HK-2 (cell line): ENCODE measurements around the gene ANKRD33B.

ENCODE experiments used
- DNase-seq: peaks from one replicate; pipeline ENCODE4 v3.0.0-alpha.2; 2018; ENCODE audit not compliant: unreplicated experiment

Gene ANKRD33B

DNA sequence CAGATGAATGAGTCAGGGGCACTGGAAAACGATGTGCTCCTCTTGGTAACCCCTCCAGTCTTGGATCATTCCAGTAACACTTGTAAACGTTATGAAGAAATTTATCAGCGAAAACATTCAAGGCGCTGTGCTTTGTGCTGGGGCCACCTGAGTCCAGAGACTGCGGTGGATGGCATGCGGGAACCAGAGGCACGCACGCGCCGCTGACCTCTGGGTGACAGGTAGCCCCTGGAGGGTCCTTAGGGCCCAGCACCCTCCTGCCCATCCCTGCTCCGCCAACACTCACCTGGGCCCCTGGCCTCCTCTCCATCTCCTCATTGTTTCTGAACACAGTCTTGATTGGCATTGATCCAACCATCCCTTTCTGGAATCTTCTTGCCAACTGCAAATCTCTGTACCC is 110.2 kb downstream of the ANKRD33B start:
- DNase-seq, result no peak

DNA sequence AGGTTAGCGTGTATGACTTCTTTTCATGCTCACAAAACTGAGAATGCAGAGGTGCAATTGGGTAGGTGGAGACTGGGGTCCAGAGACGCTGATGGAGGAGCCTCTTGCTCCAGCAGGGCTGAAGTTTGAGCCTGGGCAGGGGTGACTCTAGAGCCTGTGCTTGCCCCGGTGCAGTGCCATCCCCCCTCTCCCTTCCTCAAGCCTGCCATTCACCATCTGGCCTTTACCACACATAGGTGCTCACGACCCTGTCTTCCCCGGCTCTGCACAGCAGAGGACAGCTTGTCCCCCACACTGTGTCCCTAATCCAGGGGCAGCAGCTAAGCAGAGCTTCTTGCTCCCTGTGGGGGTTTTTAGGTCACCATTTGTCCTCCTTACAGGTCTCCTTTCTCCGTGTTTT is 110.7 kb downstream of the ANKRD33B start:
- DNase-seq, result no peak

DNA sequence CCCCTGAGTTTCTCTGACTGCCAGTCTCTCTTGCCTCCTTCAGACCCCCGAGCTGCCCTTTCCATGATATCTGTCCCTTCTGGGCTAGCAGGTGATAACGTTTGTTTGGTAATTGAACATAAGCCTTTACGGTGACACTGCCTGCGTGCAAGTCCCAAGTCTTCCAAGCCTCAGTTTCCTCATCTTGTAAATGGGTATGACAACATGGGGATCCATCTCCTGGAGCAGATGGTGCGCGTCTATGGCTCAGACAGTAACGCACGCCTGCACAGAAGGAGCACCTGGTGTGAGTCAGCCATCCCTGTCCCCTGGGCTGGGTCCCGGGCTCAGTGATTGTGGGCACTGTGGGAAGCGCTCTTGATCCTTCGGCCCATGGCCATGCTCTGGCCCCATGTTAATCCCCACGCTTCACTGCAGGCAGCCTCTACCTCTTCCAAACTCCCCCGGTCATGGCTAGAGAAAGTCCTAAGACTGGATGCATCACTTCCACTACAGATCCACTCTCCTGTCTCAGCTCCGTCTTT is 111.4 kb downstream of the ANKRD33B start:
- DNase-seq, result no peak

DNA sequence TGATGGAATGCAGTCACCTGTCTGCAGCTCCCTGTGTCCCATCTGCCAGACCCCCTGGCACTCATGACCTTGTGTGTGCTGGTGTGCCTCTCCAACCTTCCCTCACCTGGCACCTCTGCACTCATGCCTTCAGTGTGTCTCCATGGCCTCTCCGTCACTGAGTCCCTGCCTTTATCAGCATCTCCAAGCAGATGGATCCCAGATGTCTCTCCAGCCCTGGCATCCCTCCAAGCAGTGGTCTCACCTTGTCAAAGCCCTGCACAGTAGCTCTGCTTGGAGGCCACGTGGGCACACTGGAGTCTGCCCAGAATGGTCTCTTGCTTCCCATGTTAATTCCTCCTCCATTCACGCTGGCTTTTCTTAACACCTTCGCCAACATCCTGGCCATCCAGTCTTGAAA is 112.4 kb downstream of the ANKRD33B start:
- DNase-seq, result no peak

DNA sequence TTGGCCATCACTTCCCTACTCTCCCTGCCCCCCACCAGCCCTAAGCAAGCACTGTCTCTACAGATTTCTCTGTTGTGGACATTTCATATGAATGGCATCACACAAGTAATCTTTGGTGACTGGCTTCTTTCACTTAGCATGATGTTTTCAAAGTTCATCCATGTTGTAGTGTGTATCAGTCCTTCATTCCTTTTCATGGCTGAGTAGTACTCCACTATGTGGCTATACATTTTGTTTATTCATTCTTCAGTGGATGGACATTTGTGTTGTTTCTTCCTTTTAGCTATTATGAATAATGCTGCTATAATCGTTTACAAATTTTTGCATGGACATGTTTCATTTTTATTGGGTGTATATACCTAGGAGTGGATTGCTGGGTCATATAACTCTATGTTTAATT is 113.1 kb downstream of the ANKRD33B start:
- no peak for DNase-seq

DNA sequence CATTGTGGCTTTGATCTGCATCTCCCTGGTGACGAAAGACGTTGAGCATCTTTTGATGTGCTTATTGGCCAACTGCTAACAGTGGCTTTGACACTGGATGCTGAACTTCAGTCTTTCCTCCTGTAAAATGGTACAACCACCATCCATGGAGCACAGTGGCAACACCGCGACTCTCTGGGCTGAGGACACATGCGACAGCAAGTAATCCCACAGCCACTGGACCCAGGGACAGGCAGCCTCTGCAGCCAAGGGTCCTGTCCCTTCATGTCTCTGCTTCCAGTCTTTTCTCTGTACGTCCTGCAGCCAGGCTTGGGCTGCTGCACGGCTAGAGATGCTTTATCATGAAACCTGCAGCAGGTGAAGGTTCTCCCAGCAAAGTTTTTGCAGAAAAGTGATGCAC is 113.7 kb downstream of the ANKRD33B start:
- DNase-seq, result no peak

DNA sequence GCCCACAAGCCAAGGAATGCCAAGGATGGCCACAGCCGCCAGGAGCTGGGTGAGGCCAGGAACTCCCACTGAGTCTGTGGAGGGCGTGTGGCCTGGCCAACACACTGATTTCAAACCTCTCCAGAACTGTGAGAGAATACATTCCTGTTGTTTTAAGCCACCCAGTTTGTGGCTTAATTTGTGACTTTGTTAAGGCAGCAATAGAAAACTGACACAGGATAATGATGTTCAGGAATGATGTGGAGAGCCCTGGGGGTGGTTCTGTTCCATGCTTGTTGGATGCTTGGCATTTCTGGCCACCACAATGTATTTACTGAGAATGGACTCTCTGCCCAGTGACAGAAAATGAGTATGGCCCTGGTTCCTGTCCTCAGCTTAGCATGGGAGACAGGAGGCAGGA is 114.4 kb downstream of the ANKRD33B start:
- DNase-seq, result peak; percentile 58

DNA sequence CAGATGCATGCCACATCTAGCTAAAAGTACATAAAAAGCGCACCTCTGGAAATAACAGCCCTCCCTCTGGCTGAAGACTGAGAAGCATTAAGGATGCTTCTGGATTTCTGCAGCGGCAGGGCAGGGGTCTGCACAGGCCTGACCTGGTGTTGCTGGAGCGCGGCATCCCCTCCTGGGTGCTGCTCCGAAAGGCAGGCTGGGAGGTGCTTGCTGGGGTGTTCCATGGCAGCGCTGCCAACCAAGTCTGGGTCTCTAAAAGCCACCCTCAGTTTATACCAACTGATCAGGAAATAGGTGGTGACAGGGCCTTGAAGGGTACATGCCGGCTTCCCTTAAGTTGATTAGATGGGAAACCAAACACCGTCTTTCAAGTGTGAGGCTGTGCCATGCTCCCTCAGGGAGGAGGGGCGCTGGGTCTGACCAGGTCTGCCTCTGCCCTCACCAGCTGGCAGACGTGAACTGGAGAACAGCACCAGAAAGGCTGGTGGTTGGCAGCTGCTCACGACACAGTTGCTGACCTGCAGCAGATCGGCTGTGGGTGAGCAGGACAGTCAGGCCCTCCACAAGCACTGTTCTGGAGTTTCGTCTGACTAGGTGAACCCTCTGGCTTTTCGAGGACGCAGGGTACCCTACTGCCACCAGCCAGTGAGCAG is 115.6 kb downstream of the ANKRD33B start:
- no peak for DNase-seq

DNA sequence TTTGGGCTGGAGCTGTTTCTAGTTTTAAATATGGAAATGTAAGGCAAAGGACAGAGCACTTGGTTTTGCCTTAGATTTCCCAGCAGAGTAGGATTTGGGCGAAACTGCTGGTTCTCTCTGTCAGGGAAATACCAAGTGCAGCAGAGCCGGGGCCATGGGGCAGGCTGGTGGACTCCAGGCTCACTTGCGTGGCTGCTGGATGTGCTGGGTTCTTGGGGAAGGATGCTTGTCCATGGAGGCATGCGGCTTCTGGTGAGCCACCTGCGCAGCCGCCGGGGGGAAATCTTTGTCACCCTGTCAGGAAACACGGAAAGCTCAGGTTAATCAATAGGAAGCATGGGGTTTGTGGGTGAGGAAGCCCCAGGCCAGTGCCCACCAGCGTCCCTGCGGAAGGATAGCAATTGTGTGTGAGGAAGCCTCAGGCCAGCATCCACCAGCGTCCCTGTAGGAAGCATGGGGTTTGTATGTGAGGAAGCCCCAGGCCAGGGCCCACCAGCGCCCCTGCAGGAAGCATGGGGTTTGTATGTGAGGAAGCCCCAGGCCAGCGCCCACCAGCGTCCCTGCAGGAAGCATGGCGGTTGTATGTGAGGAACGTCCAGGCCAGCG is 117.1 kb downstream of the ANKRD33B start:
- no peak for DNase-seq

DNA sequence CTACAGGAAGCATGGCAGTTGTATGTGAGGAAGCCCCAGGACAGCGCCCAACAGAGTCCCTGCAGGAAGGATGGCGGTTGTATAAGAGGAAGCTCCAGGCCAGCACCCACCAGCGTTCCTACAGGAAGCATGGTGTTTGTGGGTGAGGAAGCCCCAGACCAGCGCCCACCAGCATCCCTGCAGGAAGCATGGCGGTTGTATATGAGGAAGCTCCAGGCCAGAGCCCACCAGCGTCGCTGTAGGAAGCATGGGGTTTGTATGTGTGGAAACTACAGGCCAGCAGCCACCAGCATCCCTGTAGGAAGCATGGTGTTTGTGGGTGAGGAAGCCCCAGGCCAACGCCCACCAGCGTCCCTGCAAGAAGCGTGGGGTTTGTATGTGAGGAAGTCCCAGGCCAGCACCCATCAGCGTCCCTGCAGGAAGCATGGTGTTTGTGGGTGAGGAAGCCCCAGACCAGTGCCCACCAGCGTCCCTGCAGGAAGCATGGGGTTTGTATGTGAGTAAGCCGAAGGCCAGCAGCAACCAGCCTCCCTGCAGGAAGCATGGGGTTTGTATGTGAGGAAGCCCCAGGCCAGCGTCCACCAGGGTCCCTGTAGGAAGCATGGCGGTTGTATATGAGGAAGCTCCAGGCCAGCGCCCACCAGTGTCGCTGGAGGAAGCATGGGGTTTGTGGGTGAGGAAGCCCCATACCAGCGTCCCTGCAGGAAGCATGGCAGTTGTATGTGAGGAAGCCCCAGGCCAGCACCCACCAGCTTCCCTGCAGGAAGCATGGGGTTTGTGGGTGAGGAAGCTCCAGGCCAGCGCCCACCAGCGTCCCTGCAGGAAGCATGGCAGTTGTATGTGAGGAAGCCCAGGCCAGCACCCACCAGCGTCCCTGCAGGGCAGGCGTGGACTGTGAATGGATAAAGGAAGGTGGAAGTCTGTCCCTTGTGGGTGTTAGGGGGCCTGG is 118.1 kb downstream of the ANKRD33B start:
- DNase-seq, result no peak

DNA sequence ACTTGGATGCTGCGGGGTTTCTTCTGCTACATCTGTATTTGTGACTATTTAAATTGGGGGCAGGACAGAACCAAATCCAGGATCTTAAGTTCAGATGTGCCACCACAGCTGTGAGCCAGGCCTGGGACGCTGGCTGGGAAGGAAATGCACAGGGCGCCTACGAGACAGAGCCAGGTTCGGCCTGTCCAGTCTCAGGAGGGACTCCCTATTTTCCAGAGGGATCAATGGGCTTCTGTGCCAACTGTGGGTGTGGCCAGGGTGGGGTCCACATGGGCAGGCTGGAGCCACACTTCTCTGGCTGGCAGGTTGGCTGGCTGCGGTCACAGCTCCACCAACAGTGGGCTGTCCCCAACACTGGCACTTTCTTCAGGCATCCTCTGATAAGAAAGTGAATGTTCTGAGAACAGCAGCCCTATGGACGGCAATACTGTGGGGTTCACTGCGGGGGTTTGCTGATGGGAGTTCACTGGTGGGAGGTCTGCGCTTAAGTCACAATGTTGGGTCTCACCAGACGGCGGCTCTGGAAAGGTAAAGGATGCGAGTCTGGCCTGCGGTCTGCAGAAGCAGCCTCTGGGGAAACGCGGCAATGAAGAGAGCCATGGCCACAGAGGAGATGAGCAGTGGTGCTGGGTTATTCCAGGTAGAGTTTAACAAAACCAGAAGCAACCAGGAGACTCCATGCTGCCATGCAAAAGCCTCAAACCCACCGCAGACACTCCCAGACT is 119.1 kb downstream of the ANKRD33B start:
- DNase-seq, result no peak

DNA sequence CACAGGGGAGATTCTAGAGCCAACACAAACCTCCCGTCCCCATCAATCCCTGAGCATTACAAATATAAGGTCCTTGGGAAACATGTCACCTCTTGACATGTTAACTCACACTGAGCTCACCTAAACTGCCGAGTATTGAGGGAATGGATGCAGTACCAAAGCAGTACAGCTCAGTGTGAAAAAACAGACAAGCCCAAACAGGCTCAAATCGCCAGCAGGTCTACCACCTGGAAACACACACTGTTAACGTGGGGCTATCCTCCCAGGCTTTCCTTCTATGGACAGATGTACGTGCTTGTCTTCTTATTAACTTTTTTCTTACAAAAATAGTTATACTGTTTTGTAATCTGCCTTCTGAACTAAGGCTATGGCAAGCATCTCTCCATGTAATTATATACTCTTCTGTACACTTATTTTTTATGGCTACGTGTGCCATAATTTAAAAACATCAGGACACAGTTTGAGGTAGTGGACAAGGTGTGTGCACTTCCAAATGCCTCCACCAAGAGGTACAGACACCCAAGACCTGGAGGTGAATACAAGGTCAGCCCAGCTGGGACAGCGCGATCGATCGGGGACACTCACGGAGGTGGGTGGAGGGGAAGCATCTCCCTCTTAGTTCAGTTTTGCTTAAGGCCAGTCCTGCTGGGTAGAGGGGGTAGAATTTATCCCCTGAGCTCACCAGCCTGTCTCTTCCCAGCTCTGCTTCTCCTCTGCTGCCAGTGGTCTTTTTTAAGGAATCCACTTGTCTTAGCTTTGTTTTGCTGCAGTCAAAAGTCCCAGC is 120.6 kb downstream of the ANKRD33B start:
- no peak for DNase-seq

DNA sequence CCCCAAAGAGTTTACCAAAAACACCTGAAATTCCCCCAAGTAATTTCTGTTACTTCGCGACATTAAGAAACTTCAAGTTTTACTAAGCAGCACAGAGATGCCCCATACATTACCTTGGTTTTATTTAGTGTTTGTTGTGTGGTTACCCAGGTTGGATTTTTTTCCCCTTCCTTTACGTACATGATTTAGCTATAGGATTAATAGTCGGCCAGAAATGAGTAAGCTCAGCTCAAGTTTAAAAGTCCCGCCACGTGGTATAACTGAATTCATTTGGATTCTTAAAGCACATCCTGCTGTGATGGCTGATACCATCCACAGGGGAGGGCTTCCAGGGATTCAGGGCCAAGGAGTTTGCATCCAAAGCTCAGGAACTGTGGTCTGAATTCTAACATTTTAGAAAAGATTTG is 121.2 kb downstream of the ANKRD33B start:
- no peak for DNase-seq

DNA sequence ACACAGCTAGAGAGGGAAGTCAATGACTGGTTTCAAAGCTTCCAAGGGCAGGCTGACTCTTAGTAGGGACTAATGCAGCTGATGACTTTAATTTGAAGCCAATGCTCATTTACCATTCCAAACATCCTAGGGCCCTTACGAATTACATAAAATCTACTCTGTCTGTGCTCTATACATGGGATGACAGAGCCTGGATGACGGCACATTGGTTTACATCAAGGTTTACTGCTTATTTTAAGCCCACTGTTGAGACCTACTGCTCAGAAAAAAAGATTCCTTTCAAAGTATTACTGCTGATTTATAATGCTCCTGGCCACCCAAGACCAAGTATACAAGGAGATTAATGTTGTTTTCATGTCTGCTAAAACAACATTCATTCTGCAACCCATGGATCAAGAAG is 123.0 kb downstream of the ANKRD33B start:
- DNase-seq, result no peak

DNA sequence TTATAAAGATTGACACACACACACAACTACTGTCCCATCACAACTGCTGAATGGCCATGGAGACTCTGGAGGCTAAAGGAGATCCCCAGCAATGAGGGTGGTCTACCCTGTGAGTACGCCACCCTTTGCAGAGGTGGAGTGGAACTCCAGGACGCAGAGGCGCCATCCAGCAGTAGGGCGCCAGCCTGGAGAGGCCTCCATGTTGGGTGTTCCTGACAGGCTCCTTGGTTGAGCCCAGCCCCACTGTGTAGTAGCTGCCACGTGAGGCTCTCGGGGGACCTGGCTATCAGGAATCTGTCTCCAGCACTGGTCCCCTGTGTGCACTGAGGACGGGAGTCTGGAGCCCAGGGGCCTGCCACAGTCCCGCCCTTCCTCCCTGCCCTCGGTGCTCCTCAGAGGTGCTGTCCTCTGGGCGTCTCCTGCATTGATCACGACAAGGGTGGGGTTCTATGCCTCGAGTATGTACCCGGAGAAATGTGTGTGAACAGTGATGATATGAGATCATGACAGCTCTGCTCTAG is 124.8 kb downstream of the ANKRD33B start:
- DNase-seq, result no peak

DNA sequence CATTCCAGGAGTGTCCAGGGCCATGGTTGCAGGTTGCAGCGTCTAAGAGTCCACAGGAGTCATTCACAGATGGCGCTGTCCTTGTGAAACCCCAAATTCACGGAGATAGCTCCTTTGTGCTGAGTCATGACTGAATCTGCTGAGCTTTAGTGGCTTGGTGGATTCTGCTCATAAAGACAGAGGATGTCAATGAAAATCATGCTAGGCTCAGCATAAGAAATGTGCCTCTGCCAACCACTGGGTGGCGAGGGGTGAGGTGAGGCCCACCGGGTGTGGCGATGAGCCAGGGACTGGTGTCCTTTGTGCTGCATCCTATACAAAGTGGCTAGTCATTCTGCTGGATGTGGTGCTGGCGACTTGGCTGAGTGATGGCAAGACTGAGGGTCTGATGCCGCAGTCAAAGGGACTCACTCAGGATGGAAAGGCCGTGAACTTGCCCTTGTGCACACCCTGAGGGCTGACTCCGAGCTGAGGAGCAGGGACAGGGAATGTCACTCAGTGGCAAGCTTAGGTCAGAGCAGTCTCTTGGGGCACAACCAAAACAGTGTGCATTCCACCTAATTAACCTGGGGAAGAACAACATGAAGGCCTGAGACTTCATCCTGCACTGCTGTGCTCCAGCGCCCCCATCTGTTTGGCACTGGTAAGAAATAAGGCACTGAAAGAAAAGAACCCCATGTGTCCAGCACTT is 125.7 kb downstream of the ANKRD33B start:
- DNase-seq, result no peak

DNA sequence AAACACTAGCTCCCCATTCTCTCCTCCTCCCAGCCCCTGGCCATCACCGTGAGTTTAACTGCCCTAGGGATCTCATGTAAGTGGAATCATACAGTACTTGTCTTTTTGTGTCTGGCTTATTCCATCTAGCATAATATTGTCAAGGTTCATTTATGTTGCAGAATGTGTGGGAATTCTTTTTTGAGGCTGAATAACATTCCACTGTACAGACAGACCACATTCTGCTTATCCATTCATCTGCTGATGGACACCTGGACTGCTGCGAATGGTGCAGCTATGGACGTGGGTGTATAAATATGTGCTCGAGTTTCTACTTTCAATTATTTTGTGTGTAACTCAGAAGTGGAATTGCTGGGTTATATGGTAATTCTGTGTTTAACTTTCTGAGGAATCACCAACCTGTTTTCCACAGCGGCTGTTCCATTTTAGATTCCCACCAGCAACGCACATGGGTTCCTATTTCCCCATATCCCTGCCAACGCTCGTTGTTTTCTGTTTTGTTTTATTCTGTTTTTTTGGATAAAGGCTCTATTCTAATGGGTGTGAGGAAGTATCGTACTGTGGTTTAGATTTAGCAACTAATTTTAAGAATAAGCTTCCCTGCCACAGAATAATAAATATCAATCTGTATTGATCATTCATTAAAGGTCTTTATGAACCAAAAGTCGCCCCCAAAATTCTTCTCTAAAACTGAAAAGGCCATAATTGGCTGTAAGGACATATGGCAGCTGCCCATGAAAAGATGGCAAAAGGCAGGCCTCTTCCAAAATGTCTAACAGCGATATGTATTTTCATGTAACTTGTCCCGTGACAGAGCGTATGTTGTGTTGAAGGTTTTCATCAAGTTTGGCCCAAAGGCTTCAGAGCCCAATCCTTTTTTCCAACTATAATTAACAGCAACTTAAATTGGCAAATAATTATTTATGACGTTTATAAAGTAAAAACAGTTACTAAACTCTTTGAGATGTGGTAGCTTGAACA is 126.9 kb downstream of the ANKRD33B start:
- no peak for DNase-seq

DNA sequence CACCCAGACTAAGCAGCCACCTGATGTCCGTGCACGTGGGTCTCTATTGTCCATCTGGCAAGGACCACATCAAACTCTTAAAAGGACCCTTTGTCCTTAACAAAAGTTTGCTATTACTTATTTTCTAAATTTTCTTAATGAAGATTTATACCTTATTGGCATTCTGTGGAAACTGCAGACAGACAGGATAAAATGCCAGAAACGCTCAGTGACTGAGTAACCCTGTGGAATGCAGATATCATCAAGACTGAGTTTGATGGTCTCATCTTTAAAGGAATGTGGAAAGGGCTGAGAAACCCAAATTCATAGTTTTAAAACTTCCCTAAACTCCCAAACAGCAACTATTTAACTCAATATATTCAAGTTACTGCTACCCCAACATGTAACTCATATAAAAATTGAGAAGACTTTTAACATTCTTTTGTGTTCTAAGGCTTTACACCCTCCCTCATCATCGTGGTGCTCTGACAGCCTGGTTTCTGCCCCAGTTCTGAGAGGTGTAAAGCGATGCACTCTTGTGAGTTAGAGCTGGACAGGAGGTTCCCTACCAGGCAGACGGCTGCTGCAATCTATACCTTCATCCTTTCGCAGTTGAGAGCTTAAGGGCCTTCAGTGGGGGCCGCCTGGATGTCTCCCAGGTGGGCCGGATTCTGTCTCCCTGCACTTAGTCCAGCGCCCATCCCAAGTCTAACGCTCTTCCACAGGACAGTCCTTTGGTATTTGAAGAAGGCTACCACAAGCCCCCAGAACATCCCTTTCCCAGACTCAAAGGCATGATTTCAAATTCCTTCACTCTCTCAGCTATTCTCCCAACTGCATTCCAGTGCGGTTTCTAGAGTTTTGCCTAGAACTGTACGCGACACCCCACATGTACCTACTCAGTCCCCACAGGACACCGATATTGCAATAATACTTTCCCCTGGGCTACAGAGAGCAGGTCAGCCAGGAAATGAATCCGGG is 128.2 kb downstream of the ANKRD33B start:
- no peak for DNase-seq
